Caco-2 (cell line): Measurements from ENCODE around the gene FYTTD1. TPM values are rescaled to one million over a fixed set of nuclear protein-coding genes. Genes with fewer than 3 reads are reported as not detected.

Source experiments
- BruUV-seq: library from RNA; stranded (reverse); fragments of 400-500 nt; replicated peaks from 2 replicates; lab custom pipeline; 2021; lab: Mats Ljungman, UMichigan
- CTCF ChIA-PET: fragments of 300-600 bp; sonication (Branson Sonifier 250); formaldehyde crosslinking; loops from one replicate; lab custom pipeline; 2022; ENCODE audit warnings: antibody characterized with exemption; lab: Charles Lee
- POLR2A ChIA-PET: fragments of 300-600 bp; sonication (Branson Sonifier 250); formaldehyde crosslinking; loops from one replicate; lab custom pipeline; 2022; ENCODE audit warnings: antibody characterized with exemption; lab: Charles Lee
- DNase-seq, 2 experiments: peaks; one replicate each; pipeline versions ENCODE4 v3.0.0 to v3.0.0-alpha.2; 2020 to 2022
- H3K27me3 ChIP-seq: replicated peaks from 2 replicates; pipeline ENCODE4 v1.6.0; 2011; ENCODE audit warnings: low read length; ENCODE audit not compliant: control insufficient read depth, insufficient read depth
- H3K36me3 ChIP-seq: 2 replicates; pipeline ENCODE4 v1.5.1; 2011; ENCODE audit warnings: low read length; ENCODE audit not compliant: control insufficient read depth, insufficient read depth
- H3K4me1 ChIP-seq: fragments of 250-450 bp; sonication (Bioruptor Pico); 2 replicates; pipeline ENCODE4 v1.5.1; 2020; ENCODE audit warnings: mild to moderate bottlenecking
- H3K4me3 ChIP-seq: 2 replicates; pipeline ENCODE4 v1.5.1; 2011; ENCODE audit warnings: low read depth, mild to moderate bottlenecking, control low read depth, low read length
- H3K9me3 ChIP-seq: fragments of 250-450 bp; sonication (Bioruptor Pico); 2 replicates; pipeline ENCODE4 v1.5.1; 2020; ENCODE audit warnings: mild to moderate bottlenecking, moderate library complexity
- H3K27ac Mint-ChIP-seq: one replicate; pipeline ENCODE4 v1.8.0; 2022; ENCODE audit warnings: mixed read lengths; ENCODE audit not compliant: unreplicated experiment
- H3K27me3 Mint-ChIP-seq: one replicate; pipeline ENCODE4 v1.8.0; 2022; ENCODE audit warnings: mixed read lengths; ENCODE audit not compliant: insufficient read depth, unreplicated experiment
- H3K36me3 Mint-ChIP-seq: one replicate; pipeline ENCODE4 v1.8.0; 2022; ENCODE audit warnings: mild to moderate bottlenecking, mixed read lengths; ENCODE audit not compliant: insufficient read depth, unreplicated experiment
- H3K4me1 Mint-ChIP-seq: one replicate; pipeline ENCODE4 v1.8.0; 2022; ENCODE audit warnings: low read depth, mixed read lengths; ENCODE audit not compliant: unreplicated experiment
- H3K4me3 Mint-ChIP-seq: one replicate; pipeline ENCODE4 v1.8.0; 2022; ENCODE audit warnings: mild to moderate bottlenecking, moderate library complexity, mixed read lengths; ENCODE audit not compliant: unreplicated experiment
- H3K9me3 Mint-ChIP-seq: one replicate; pipeline ENCODE4 v1.8.0; 2022; ENCODE audit warnings: mixed read lengths; ENCODE audit not compliant: unreplicated experiment
- CTCF ChIP-seq, 2 experiments: fragments of 200-600 bp in 1 of 2; IDR thresholded peaks; 1 replicate in 1 of 2; 2 replicates in 1 of 2; pipeline versions ENCODE4 v1.5.1 to v1.8.0; 2011 to 2022; ENCODE audit warnings: antibody characterized with exemption in 1 of 2, control low read depth in 1 of 2, inconsistent platforms in 1 of 2, low read depth in 1 of 2, low read length in 1 of 2, mild to moderate bottlenecking in 1 of 2, moderate library complexity in 1 of 2; ENCODE audit not compliant: insufficient read depth in 1 of 2, severe bottlenecking in 1 of 2, unreplicated experiment in 1 of 2
- intact Hi-C: fragments of 100-400 bp; cut with micrococcal nuclease; formaldehyde crosslinking; loops from one replicate; pipeline ENCODE4 v1.10.0; 2022; ENCODE audit not compliant: unreplicated experiment
- total RNA-seq: library from RNA; stranded (reverse); gene quantifications from 2 replicates; pipeline ENCODE4 v1.2.3, GENCODE V29; 2022

Gene FYTTD1
- total RNA-seq, 1 experiment from 2014 or later: 41.6 TPM

- no peak for TF ChIP-seq CTCF (IDR thresholded peaks at IDR 0.05; ENCODE audit: insufficient read depth in 1 of 2, low read depth in 1 of 2, low read length in 1 of 2, severe bottlenecking in 1 of 2, unreplicated experiment in 1 of 2)
- Mint-ChIP-seq H3K9me3 (no peaks in the 10 kb centered on the region), H3K27ac (no peak overlapping the region), H3K4me3 (no peak overlapping the region), H3K36me3 (peaks cover 41% of the 10 kb centered on the region), H3K4me1 (no peaks in the 10 kb centered on the region), H3K27me3 (no peaks in the 10 kb centered on the region)
- CTCF ChIA-PET: no interaction called here
- POLR2A ChIA-PET: no interaction called here
- intact Hi-C loops: no loop called here
- Histone ChIP-seq H3K27me3 (no peaks in the 10 kb centered on the region), H3K36me3 (no peaks in the 10 kb centered on the region), H3K4me1 (no peaks in the 10 kb centered on the region), H3K4me3 (no peak overlapping the region), H3K9me3 (no peaks in the 10 kb centered on the region)
- no TSS peak for BruUV-seq
- no peak for DNase-seq
Measured at GRCh38 chr3:197830308-197830966, 80.8 kb downstream of the FYTTD1 start.

- Mint-ChIP-seq H3K27me3 (no peaks in the 10 kb centered on the region), H3K4me3 (no peak overlapping the region), H3K4me1 (no peaks in the 10 kb centered on the region), H3K27ac (no peak overlapping the region), H3K9me3 (no peaks in the 10 kb centered on the region), H3K36me3 (peaks cover 45% of the 10 kb centered on the region)
- no peak for TF ChIP-seq CTCF (IDR thresholded peaks at IDR 0.05; ENCODE audit: insufficient read depth in 1 of 2, low read depth in 1 of 2, low read length in 1 of 2, severe bottlenecking in 1 of 2, unreplicated experiment in 1 of 2)
- Histone ChIP-seq H3K4me1 (no peaks in the 10 kb centered on the region), H3K36me3 (no peaks in the 10 kb centered on the region; the same call in 1 of the 2 replicates), H3K27me3 (no peaks in the 10 kb centered on the region), H3K9me3 (no peaks in the 10 kb centered on the region), H3K4me3 (no peak overlapping the region)
- intact Hi-C loops: no loop called here
- no TSS peak for BruUV-seq
- CTCF ChIA-PET: no interaction called here
- DNase-seq: no peak
- POLR2A ChIA-PET: no interaction called here
Measured at GRCh38 chr3:197830967-197831313, 81.3 kb downstream of the FYTTD1 start.

- no peak for TF ChIP-seq CTCF (IDR thresholded peaks at IDR 0.05; ENCODE audit: insufficient read depth in 1 of 2, low read depth in 1 of 2, low read length in 1 of 2, severe bottlenecking in 1 of 2, unreplicated experiment in 1 of 2)
- H3K27me3 ChIP-seq: no peaks in the 10 kb centered on the region
- no peak overlapping the region for H3K27ac Mint-ChIP-seq
- H3K27me3 Mint-ChIP-seq: no peaks in the 10 kb centered on the region
- peaks cover 38% of the 10 kb centered on the region for H3K36me3 Mint-ChIP-seq
- DNase-seq: no peak
- H3K4me3 Mint-ChIP-seq: no peak overlapping the region
- ChIA-PET POLR2A (no interaction called here), CTCF (no interaction called here)
- no peak overlapping the region for H3K4me3 ChIP-seq
- no peaks in the 10 kb centered on the region for H3K9me3 Mint-ChIP-seq
- BruUV-seq: no TSS peak
- H3K36me3 ChIP-seq: no peaks in the 10 kb centered on the region; the same call in 1 of the 2 replicates
- H3K9me3 ChIP-seq: no peaks in the 10 kb centered on the region
- H3K4me1 ChIP-seq: no peaks in the 10 kb centered on the region
- no peaks in the 10 kb centered on the region for H3K4me1 Mint-ChIP-seq
- intact Hi-C loops: no loop called here
Measured at GRCh38 chr3:197833930-197834715, 84.4 kb downstream of the FYTTD1 start.
